Epidermal melanocyte (primary cell): ENCODE results near the gene LRRC49.
"Not testable (repeated sequence)": the region's sequence is repeated elsewhere in the genome, so short reads cannot be mapped to it uniquely, and the experiment has no call there.

ENCODE experiments used
- DNase-seq: peaks from one replicate; pipeline ENCODE4 v3.0.0; 2011; ENCODE audit warnings: low spot score; ENCODE audit not compliant: insufficient read length

Gene LRRC49

GRCh38 chr15:70867911-70868467 lies 24.6 kb upstream of the LRRC49 start:
- DNase-seq, result no peak

GRCh38 chr15:70869346-70869745 lies 23.3 kb upstream of the LRRC49 start:
- DNase-seq, result no peak

GRCh38 chr15:70870051-70870450 lies 22.6 kb upstream of the LRRC49 start:
- no peak for DNase-seq

GRCh38 chr15:70871490-70871889 lies 21.1 kb upstream of the LRRC49 start:
- not testable (repeated sequence) for DNase-seq

GRCh38 chr15:70873232-70874054 lies 19.2 kb upstream of the LRRC49 start:
- no peak for DNase-seq

- peak; percentile 65 for DNase-seq
Measured at GRCh38 chr15:70875001-70875782, 17.4 kb upstream of the LRRC49 start.

GRCh38 chr15:70876011-70876410 lies 16.6 kb upstream of the LRRC49 start:
- no peak for DNase-seq

GRCh38 chr15:70876683-70877082 lies 15.9 kb upstream of the LRRC49 start:
- DNase-seq, result no peak

GRCh38 chr15:70879401-70879800 lies 13.2 kb upstream of the LRRC49 start:
- no peak for DNase-seq

- no peak for DNase-seq
Measured at GRCh38 chr15:70880781-70881180, 11.8 kb upstream of the LRRC49 start.

- no peak for DNase-seq
Measured at GRCh38 chr15:70882361-70882760, 10.3 kb upstream of the LRRC49 start.

GRCh38 chr15:70892912-70893560 lies 410 bp downstream of the LRRC49 start:
- no peak for DNase-seq

- DNase-seq, result no peak
Measured at GRCh38 chr15:70902107-70902506, 9.5 kb downstream of the LRRC49 start.

- DNase-seq, result no peak
Measured at GRCh38 chr15:70906842-70907241, 14.2 kb downstream of the LRRC49 start.

- DNase-seq, result no peak
Measured at GRCh38 chr15:70907784-70908471, 15.3 kb downstream of the LRRC49 start.

GRCh38 chr15:70910958-70911357 lies 18.3 kb downstream of the LRRC49 start:
- DNase-seq, result no peak

GRCh38 chr15:70912187-70912586 lies 19.6 kb downstream of the LRRC49 start:
- no peak for DNase-seq

- no peak for DNase-seq
Measured at GRCh38 chr15:70916531-70916930, 23.9 kb downstream of the LRRC49 start.

GRCh38 chr15:70917955-70918354 lies 25.3 kb downstream of the LRRC49 start:
- no peak for DNase-seq

GRCh38 chr15:70920981-70921696 lies 28.5 kb downstream of the LRRC49 start:
- DNase-seq, result no peak

GRCh38 chr15:70922119-70922518 lies 29.5 kb downstream of the LRRC49 start:
- no peak for DNase-seq
